Stimulated activated naive CD8-positive, alpha-beta T cell treated with anti-CD3 and anti-CD28 coated beads, Interleukin-15, amount 100 ng/mL, for 72 hours (primary cell): ENCODE measurements around the gene ANKRD9.

ENCODE experiments used
- ATAC-seq: fragments of 150-1000 bp; cut with Tn5 transposase; 2 replicates; pipeline ENCODE4 v1.10.0; 2021; ENCODE audit warnings: mild to moderate bottlenecking, moderate library complexity
- DNase-seq, 2 donors: peaks; one replicate each; pipeline ENCODE4 v3.0.0; 2021 to 2022
- H3K27ac Mint-ChIP-seq, 2 donors: one replicate each; pipeline ENCODE4 v1.8.0; 2022; ENCODE audit warnings: mild to moderate bottlenecking in 2 of 2, mixed read lengths in 2 of 2, moderate library complexity in 2 of 2
- H3K27me3 Mint-ChIP-seq: one replicate; pipeline ENCODE4 v1.8.0; 2022; ENCODE audit warnings: mixed read lengths
- H3K4me1 Mint-ChIP-seq: one replicate; pipeline ENCODE4 v1.8.0; 2022; ENCODE audit warnings: mild to moderate bottlenecking, mixed read lengths
- H3K4me3 Mint-ChIP-seq, 2 donors: one replicate each; pipeline ENCODE4 v1.8.0; 2022; ENCODE audit warnings: mild to moderate bottlenecking in 2 of 2, mixed read lengths in 2 of 2, moderate library complexity in 1 of 2
- H3K9me3 Mint-ChIP-seq, 2 donors: one replicate each; pipeline ENCODE4 v1.8.0; 2022; ENCODE audit warnings: mixed read lengths in 2 of 2

Gene ANKRD9

DNA sequence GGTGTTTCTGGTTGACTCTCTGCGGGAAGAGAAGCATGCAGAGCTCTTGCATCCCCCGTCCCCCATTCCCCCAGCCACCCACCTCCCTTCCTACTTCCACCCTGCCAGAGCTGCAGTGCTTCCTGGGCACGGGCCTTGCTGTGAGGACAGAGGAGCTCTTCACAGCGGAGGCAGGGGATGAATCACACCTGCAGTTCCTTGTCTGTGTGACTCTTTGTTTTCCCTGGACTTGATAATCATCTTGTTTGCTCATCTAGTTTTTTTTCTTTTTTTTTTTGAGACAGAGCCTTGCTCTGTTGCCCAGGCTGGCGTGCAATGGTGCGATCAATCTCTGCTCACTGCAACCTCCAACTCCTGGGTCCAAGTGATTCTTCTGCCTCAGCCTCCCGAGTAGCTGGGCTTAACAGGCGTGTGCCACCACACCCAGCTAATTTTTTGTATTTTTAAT lies 27.8 kb downstream of the ANKRD9 start:
- H3K27me3 Mint-ChIP-seq = no peaks in the 10 kb centered on the region
- peaks cover 5 to 7% of the 10 kb centered on the region in 2 donors for H3K9me3 Mint-ChIP-seq
- H3K27ac Mint-ChIP-seq = peak overlapping the region in 1 of 2 donors; percentile 25
- H3K4me3 Mint-ChIP-seq = no peak overlapping the region
- DNase-seq (no peak), ATAC-seq (no peak)
- peaks cover 13% of the 10 kb centered on the region for H3K4me1 Mint-ChIP-seq

- peaks cover 5 to 7% of the 10 kb centered on the region in 2 donors for H3K9me3 Mint-ChIP-seq
- H3K4me1 Mint-ChIP-seq = peaks cover 13% of the 10 kb centered on the region
- DNase-seq (no peak), ATAC-seq (no peak)
- no peaks in the 10 kb centered on the region for H3K27me3 Mint-ChIP-seq
- no peak overlapping the region for H3K4me3 Mint-ChIP-seq
- H3K27ac Mint-ChIP-seq = no peak overlapping the region
Observed at GRCh38 chr14:102481371-102481770, 28.2 kb downstream of the ANKRD9 start.

DNA sequence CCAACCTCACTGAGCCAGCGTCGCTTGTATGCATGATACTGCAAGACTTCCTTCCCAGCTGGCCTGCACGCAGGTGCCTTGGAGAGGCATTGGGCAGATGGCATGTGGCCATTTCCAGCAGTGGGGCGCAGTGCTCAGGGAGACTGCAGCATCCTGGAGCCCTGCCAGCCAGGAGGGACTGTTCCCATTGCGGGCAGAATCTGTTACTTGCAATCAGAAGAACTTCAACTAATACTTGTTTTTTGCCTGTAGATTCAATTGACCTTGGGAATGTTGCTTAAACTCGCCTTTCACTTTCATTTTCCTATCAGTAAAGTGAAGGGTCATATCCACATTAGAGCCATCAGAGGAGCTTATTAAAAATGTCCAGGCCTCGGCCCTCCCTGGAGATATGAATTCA lies 29.8 kb downstream of the ANKRD9 start:
- no peak overlapping the region for H3K27ac Mint-ChIP-seq

DNA sequence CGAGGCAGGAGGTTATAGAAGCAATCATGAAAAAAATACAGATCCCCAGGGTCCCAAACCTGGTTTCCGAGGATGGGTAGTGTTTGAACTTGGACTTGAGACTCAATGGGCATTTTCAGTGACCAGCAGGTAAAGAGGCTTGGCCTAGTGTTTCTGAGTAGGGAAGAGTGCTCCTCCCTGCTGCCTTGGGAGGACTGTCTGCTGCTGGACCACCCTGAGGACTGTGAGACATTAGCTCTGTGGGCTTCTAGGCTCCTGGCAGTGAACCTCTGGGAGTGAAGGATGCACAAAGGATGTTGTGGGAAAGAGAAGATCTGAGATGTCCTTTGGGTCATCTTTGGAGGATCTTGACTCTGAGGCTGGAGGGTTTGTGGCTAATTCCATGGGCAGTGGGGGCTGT lies 30.5 kb downstream of the ANKRD9 start:
- no peaks in the 10 kb centered on the region for H3K27me3 Mint-ChIP-seq
- peak overlapping the region in 1 of 2 donors; percentile 36 for H3K27ac Mint-ChIP-seq
- peaks cover 8% of the 10 kb centered on the region for H3K4me1 Mint-ChIP-seq

More for the DNA sequence above, 29.8 kb downstream of the ANKRD9 start:
- H3K4me3 Mint-ChIP-seq = no peak overlapping the region
- no peaks in the 10 kb centered on the region for H3K27me3 Mint-ChIP-seq
- ATAC-seq (no peak), DNase-seq (no peak)
- H3K4me1 Mint-ChIP-seq = peaks cover 8% of the 10 kb centered on the region
- peaks cover 5 to 7% of the 10 kb centered on the region in 2 donors for H3K9me3 Mint-ChIP-seq

GRCh38 chr14:102474934-102475333 lies 34.6 kb downstream of the ANKRD9 start:
- H3K4me1 Mint-ChIP-seq = peaks cover 17% of the 10 kb centered on the region
- ATAC-seq (no peak), DNase-seq (no peak)
- no peak overlapping the region for H3K4me3 Mint-ChIP-seq
- no peaks in the 10 kb centered on the region for H3K27me3 Mint-ChIP-seq
- peak overlapping the region in 1 of 2 donors; percentile 77 for H3K27ac Mint-ChIP-seq
- H3K9me3 Mint-ChIP-seq = no peaks in the 10 kb centered on the region

More for the DNA sequence above, 30.5 kb downstream of the ANKRD9 start:
- no peak for ATAC-seq
- no peak for DNase-seq
- Mint-ChIP-seq H3K4me3 (no peak overlapping the region), H3K9me3 (peaks cover 5 to 7% of the 10 kb centered on the region in 2 donors)

DNA sequence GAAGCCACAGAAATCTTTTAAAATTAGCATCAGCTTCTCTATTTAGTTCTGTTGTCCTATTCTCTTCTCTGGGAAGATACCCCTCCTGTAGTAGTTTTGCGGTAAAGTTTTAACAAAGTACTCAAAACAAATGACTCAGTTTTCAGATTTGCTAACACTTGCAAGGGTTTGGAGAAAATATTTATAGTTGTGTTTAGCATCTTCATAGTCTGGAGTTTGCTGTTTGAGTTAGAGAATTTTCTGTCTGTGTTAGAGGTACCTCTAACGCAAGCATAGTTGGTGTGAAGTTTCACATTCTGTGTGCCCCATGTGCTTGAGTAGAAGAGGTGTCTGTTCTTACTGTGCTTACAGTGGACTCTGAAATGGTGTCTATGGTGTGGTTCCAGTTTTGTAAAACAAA lies 36.0 kb downstream of the ANKRD9 start:
- DNase-seq = no peak
- no peak for ATAC-seq

GRCh38 chr14:102472791-102473150 lies 36.8 kb downstream of the ANKRD9 start:
- no peak overlapping the region for H3K27ac Mint-ChIP-seq
- H3K9me3 Mint-ChIP-seq = no peaks in the 10 kb centered on the region
- DNase-seq (no peak), ATAC-seq (no peak)
- peaks cover 9% of the 10 kb centered on the region for H3K4me1 Mint-ChIP-seq
- H3K27me3 Mint-ChIP-seq = no peaks in the 10 kb centered on the region
- no peak overlapping the region for H3K4me3 Mint-ChIP-seq

More for the DNA sequence above, 36.0 kb downstream of the ANKRD9 start:
- Mint-ChIP-seq H3K27ac (no peak overlapping the region), H3K27me3 (no peaks in the 10 kb centered on the region), H3K9me3 (no peaks in the 10 kb centered on the region), H3K4me3 (no peak overlapping the region), H3K4me1 (peaks cover 9% of the 10 kb centered on the region)

DNA sequence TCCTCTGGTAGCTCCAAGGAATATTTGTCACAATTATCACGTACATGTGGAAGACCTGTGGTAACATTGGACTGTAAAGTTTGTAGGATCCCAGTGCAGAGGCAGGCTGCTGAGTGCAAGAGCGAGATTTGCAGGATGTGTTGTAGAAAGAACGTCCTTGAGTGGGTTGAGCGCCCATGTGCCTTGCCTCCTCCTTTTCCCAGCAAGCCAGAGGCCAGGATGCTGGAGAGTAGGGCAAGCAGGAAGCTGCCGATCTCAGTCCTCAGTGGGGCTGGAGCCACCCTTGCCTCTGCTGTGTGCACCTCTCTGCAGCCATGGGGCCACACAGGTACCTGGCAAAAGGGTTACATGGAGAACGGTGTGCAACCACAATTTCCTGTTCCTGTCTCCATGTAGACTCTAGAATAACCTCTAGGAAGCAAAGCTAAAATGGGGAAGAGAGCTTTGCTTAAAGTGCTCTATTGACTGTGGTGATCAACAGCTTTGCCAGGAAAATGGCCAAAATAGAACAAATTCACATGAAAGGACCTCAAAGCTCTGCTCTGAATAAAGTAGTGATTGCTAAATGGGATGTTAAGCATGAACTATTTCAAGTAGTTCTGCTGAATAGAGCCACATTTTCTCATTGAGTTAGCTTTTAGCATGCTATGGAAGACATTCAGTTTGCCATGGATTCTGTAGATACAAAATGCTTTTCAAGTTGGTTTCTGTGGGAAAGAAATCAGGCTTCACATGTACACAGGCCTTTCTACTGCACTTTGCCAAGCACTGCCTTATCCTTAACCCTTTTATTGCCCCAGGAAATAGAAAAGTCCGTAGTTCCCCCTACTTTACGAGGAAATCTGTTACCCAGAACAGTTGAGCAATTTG lies 37.4 kb downstream of the ANKRD9 start:
- H3K4me3 Mint-ChIP-seq = no peak overlapping the region
- DNase-seq (no peak), ATAC-seq (no peak)
- H3K4me1 Mint-ChIP-seq = peaks cover 9% of the 10 kb centered on the region
- no peaks in the 10 kb centered on the region for H3K27me3 Mint-ChIP-seq
- no peaks in the 10 kb centered on the region for H3K9me3 Mint-ChIP-seq
- no peak overlapping the region for H3K27ac Mint-ChIP-seq

DNA sequence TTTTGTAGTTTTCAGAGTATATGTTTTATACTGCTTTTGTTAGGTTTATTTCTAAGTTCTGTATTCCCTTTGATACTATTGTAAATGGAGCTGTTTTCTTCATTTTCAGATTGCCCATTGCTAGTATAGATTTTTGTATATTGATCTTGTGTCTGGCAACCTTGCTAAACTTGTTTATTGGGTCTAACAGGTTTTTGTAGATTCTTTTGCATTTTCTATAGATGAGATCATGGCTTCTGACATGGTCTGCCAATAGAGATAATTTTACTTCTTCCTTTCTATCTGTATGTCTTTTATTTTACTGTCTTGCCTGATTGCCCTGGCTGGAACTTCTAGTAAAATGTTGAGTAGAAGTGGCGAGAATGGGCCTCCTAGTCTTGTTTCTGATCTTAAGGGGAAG lies 40.3 kb downstream of the ANKRD9 start:
- H3K27me3 Mint-ChIP-seq = no peaks in the 10 kb centered on the region
- no peak overlapping the region for H3K4me3 Mint-ChIP-seq
- no peak overlapping the region for H3K27ac Mint-ChIP-seq
- ATAC-seq = no peak
- peaks cover 9% of the 10 kb centered on the region for H3K4me1 Mint-ChIP-seq
- no peaks in the 10 kb centered on the region for H3K9me3 Mint-ChIP-seq
- DNase-seq = no peak

DNA sequence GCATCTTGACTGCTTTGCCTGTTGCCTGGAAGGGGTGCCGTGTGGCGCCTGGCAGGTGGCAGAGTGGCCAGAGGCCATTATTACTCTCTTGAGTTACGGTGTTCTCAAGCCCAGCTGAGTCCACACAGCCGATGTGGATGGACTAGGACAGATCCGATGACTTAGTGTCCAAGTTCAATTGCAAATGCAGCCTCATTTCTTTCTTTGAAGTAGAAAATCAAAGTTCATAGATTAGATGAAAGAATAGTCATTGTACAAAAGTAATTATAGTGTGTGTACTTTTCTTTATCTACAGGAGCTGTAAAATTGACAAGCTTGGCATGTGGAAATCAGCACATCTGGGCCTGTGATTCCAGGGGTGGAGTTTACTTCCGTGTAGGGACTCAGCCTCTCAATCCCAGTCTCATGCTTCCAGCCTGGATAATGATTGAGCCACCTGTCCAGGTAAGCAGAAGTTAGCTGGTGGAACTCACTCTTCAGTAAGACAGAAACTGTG lies 44.7 kb downstream of the ANKRD9 start:
- Mint-ChIP-seq H3K4me1 (peaks cover 8% of the 10 kb centered on the region), H3K27me3 (no peaks in the 10 kb centered on the region), H3K4me3 (no peak overlapping the region), H3K27ac (no peak overlapping the region), H3K9me3 (no peaks in the 10 kb centered on the region)
- no peak for ATAC-seq
- DNase-seq = no peak

DNA sequence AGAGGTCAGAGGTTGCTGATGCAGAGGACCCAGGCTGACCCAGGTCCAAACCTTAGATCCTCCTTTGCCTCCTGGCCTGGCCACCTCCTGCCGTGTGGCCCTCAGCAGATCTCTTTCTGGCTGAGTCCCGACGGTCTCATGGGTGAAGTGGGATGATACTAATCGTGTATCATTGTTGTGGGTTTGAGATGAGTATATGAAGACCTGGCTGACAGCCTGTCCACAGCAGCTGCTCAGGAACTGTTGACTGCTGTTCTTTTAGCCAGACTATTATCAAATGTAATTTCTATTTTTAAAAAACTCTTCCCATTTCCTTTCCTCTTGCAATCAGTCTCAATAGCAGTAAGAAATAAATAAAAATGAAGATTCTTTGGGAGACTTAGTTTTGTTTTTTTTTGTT lies 45.6 kb downstream of the ANKRD9 start:
- Mint-ChIP-seq H3K27me3 (no peaks in the 10 kb centered on the region), H3K4me1 (peaks cover 8% of the 10 kb centered on the region), H3K4me3 (no peak overlapping the region), H3K27ac (no peak overlapping the region), H3K9me3 (no peaks in the 10 kb centered on the region)
- no peak for ATAC-seq
- DNase-seq = no peak

- ATAC-seq (no peak), DNase-seq (no peak)
- Mint-ChIP-seq H3K9me3 (no peaks in the 10 kb centered on the region), H3K27me3 (no peaks in the 10 kb centered on the region), H3K4me1 (peaks cover 8% of the 10 kb centered on the region), H3K4me3 (no peak overlapping the region), H3K27ac (no peak overlapping the region)
Observed at GRCh38 chr14:102462391-102462790, 47.2 kb downstream of the ANKRD9 start.

DNA sequence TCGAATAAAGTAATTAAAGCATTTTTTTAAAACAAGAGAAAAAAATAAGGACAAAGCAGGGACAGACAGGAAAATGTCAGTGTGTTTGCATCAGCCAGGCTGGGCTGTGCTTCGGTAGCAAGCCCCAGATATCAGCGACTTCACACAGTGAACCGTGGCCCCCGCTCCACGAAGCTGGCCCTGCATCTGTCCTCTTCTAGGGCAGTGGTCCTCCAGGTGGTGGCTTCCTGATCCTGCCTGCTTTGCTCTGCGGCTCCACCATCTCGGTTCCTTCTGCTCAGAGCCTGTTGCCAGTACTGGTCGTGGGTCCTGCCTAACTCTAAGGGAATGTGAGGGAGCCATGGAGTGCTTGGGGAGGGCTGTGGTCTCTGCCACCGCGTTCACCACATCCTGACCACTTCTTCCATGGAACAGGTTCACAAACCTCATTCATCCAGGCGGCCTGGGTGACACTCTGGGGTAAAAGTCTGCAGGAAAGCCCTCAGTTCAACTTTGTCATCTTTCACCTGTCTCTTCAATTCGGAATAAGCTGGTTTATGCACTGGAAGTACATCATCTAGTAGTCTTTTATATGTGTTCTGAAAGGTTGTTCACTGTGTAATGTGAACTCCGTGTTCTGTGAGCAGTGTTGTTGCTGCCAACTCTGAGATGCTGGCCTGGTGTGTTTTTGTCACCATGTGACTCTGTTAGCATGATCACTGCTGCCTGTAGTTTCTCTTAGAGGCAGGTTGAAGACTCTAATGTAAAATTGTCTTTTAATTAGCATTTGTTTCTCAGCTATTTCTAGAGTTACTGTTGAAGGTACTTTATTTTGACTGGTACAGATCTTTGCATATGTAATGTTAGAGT lies 47.9 kb downstream of the ANKRD9 start:
- H3K4me3 Mint-ChIP-seq = no peak overlapping the region
- peaks cover 8% of the 10 kb centered on the region for H3K4me1 Mint-ChIP-seq
- ATAC-seq = no peak
- peak overlapping the region in 1 of 2 donors; percentile 84 for H3K27ac Mint-ChIP-seq
- H3K9me3 Mint-ChIP-seq = no peaks in the 10 kb centered on the region
- no peaks in the 10 kb centered on the region for H3K27me3 Mint-ChIP-seq
- DNase-seq = no peak

- Mint-ChIP-seq H3K27me3 (no peaks in the 10 kb centered on the region), H3K9me3 (no peaks in the 10 kb centered on the region)
Observed at GRCh38 chr14:102457509-102457908, 52.1 kb downstream of the ANKRD9 start.

GRCh38 chr14:102454711-102455110 lies 54.9 kb downstream of the ANKRD9 start:
- Mint-ChIP-seq H3K27me3 (no peaks in the 10 kb centered on the region), H3K4me1 (no peaks in the 10 kb centered on the region), H3K4me3 (no peak overlapping the region), H3K9me3 (no peaks in the 10 kb centered on the region), H3K27ac (no peak overlapping the region)
- DNase-seq (no peak), ATAC-seq (no peak)

More at GRCh38 chr14:102457509-102457908, 52.1 kb downstream of the ANKRD9 start:
- Mint-ChIP-seq H3K27ac (no peak overlapping the region), H3K4me3 (no peak overlapping the region), H3K4me1 (peaks cover 8% of the 10 kb centered on the region)
- DNase-seq (no peak), ATAC-seq (no peak)

DNA sequence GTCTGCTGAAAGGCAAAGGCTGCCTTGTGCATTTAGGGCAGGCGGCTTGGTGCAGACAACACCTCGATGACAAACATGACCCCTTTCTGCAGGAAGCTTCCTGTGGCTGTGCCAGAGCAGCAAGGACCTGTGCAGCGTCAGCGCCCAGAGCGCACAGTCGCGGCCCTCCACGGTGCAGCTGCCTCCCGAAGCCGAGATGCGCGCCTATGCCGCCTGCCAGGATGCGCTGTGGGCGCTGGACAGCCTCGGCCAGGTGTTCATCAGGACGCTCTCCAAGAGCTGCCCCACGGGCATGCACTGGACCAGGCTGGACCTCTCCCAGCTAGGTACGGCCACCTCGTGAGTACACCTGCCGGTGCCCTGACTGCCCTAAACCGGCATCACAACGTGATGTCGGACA lies 57.3 kb downstream of the ANKRD9 start:
- H3K4me1 Mint-ChIP-seq = no peaks in the 10 kb centered on the region
- no peaks in the 10 kb centered on the region for H3K9me3 Mint-ChIP-seq
- H3K27me3 Mint-ChIP-seq = no peaks in the 10 kb centered on the region
- no peak for DNase-seq
- no peak overlapping the region for H3K27ac Mint-ChIP-seq
- H3K4me3 Mint-ChIP-seq = no peak overlapping the region
- ATAC-seq = no peak
